WERI-Rb-1 (cell line): ENCODE measurements around the gene IQSEC1.

Source experiments
- DNase-seq: peaks from one replicate; pipeline ENCODE4 v3.0.0-alpha.2; 2020
- H3K27ac ChIP-seq: fragments of 250-450 bp; sonication (Bioruptor Pico); 2 replicates; pipeline ENCODE4 v1.5.1; 2020; ENCODE audit warnings: mild to moderate bottlenecking, moderate library complexity
- H3K27me3 ChIP-seq: fragments of 250-450 bp; sonication (Bioruptor Pico); 2 replicates; pipeline ENCODE4 v1.5.1; 2021; ENCODE audit warnings: mild to moderate bottlenecking, low read depth, moderate library complexity; ENCODE audit not compliant: insufficient read depth, severe bottlenecking
- H3K36me3 ChIP-seq: fragments of 250-450 bp; sonication (Bioruptor Pico); 2 replicates; pipeline ENCODE4 v1.5.1; 2020; ENCODE audit warnings: mild to moderate bottlenecking, moderate library complexity
- H3K4me3 ChIP-seq: 2 replicates; pipeline ENCODE4 v1.5.1; 2011; ENCODE audit warnings: low read depth, mild to moderate bottlenecking, control low read depth, low read length
- H3K9me3 ChIP-seq: fragments of 250-450 bp; sonication (Bioruptor Pico); 2 replicates; pipeline ENCODE4 v1.5.1; 2021; ENCODE audit warnings: mild to moderate bottlenecking, moderate library complexity; ENCODE audit not compliant: severe bottlenecking
- TF ChIP-seq, protein P1 (sequence below): IDR thresholded peaks from 2 replicates; pipeline ENCODE4 v1.5.1; 2011; ENCODE audit warnings: low read depth, mild to moderate bottlenecking, control low read depth, inconsistent platforms, low read length

The IQSEC1 gene

GRCh38 chr3:12892840-12893189 is 180.4 kb downstream of the IQSEC1 start:
- H3K27me3 ChIP-seq, result no peaks in the 10 kb centered on the region
- no peak overlapping the region for H3K27ac ChIP-seq
- TF ChIP-seq, protein P1, sequence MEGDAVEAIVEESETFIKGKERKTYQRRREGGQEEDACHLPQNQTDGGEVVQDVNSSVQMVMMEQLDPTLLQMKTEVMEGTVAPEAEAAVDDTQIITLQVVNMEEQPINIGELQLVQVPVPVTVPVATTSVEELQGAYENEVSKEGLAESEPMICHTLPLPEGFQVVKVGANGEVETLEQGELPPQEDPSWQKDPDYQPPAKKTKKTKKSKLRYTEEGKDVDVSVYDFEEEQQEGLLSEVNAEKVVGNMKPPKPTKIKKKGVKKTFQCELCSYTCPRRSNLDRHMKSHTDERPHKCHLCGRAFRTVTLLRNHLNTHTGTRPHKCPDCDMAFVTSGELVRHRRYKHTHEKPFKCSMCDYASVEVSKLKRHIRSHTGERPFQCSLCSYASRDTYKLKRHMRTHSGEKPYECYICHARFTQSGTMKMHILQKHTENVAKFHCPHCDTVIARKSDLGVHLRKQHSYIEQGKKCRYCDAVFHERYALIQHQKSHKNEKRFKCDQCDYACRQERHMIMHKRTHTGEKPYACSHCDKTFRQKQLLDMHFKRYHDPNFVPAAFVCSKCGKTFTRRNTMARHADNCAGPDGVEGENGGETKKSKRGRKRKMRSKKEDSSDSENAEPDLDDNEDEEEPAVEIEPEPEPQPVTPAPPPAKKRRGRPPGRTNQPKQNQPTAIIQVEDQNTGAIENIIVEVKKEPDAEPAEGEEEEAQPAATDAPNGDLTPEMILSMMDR, result no peak
- H3K9me3 ChIP-seq, result no peaks in the 10 kb centered on the region
- no peak overlapping the region for H3K4me3 ChIP-seq
- no peak for DNase-seq
- peaks cover 8% of the 10 kb centered on the region for H3K36me3 ChIP-seq

- H3K27ac ChIP-seq, result no peak overlapping the region
- H3K36me3 ChIP-seq, result peaks cover 3% of the 10 kb centered on the region
- TF ChIP-seq, protein P1, result peak; percentile 81
- DNase-seq, result peak; percentile 42
- no peak overlapping the region for H3K4me3 ChIP-seq
- no peaks in the 10 kb centered on the region for H3K27me3 ChIP-seq
- no peaks in the 10 kb centered on the region for H3K9me3 ChIP-seq
Measured at GRCh38 chr3:12891985-12892839, 181.0 kb downstream of the IQSEC1 start.

DNA sequence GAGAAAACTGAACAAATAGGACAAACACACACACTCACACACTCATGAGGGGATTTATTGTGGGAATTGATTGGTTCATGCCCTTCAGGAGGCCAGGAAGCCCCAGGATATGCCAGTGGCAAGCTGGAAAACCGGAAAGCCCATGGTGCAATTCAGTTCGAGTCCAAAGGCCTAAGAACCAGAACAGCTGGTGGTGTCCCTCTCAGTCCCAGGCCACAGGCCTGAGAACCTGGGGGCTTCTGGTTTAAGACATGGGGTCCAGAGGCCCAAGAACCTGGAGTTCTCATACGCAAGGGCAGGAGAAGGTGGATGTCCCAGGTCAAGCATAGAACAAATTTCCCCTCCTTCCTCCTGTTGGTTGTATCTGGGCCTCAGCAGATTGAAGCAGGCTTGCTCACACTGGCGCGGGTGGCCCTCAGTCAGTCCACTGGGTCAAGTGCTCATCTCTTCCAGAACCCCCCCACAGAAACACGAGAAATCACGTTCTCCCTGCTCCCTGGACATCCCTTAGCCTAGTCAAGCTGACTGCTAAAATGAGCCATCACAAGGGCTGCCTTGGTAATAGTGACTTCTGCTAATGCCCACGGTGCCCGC is 181.7 kb downstream of the IQSEC1 start:
- Histone ChIP-seq H3K36me3 (no peaks in the 10 kb centered on the region), H3K27ac (no peak overlapping the region), H3K27me3 (no peaks in the 10 kb centered on the region), H3K9me3 (no peaks in the 10 kb centered on the region), H3K4me3 (no peak overlapping the region)
- TF ChIP-seq, protein P1, result no peak
- no peak for DNase-seq

GRCh38 chr3:12890610-12891390 is 182.4 kb downstream of the IQSEC1 start:
- no peak for DNase-seq
- H3K27me3 ChIP-seq, result no peaks in the 10 kb centered on the region
- TF ChIP-seq, protein P1, result no peak
- no peak overlapping the region for H3K4me3 ChIP-seq
- no peaks in the 10 kb centered on the region for H3K9me3 ChIP-seq
- no peaks in the 10 kb centered on the region for H3K36me3 ChIP-seq
- H3K27ac ChIP-seq, result no peak overlapping the region

DNA sequence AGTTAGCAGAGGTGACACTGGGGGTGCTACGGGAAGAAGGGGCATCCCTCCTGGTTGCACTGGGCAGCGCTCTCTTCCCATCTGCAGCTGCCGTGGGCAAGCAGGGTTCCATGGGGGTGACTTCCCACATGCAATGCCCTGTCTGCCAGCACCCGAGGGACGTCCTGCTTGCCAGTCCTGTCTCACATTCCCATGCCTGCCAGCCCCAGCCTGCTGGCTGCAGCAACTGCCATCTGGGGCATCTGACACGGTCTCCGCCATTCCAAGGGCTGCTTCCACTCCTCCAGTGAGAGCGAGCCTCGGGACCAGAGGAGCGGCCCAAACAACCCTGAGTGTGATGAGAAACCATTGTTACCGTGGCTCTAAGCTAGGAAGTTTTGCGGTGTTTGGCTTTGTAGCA is 186.5 kb downstream of the IQSEC1 start:
- Histone ChIP-seq H3K36me3 (no peaks in the 10 kb centered on the region), H3K9me3 (no peaks in the 10 kb centered on the region), H3K27me3 (no peaks in the 10 kb centered on the region), H3K4me3 (no peak overlapping the region), H3K27ac (no peak overlapping the region)
- no peak for DNase-seq
- TF ChIP-seq, protein P1, result no peak
